GM10248 (cell line): ENCODE data around the gene DEFB116.
"Not testable (repeated sequence)": the region's sequence is repeated elsewhere in the genome, so short reads cannot be mapped to it uniquely, and the experiment has no call there.

Experiments
- CTCF ChIA-PET: fragments of 300-600 bp; sonication (Branson Sonifier 250); formaldehyde crosslinking; extraction: SDS; loops from one replicate; lab custom pipeline; 2021; ENCODE audit warnings: antibody characterized with exemption; lab: Yijun Ruan, JAX
- POLR2A ChIA-PET: fragments of 350-650 bp; sonication (Branson Sonifier 250); formaldehyde crosslinking; extraction: SDS; loops from one replicate; lab custom pipeline; 2020; ENCODE audit warnings: antibody characterized with exemption; lab: Yijun Ruan, JAX
- DNase-seq: peaks from one replicate; pipeline ENCODE4 v3.0.0; 2012; ENCODE audit errors: extremely low spot score
- TF ChIP-seq, protein P1 (sequence below): IDR thresholded peaks from 2 replicates; pipeline ENCODE4 v1.5.1; 2012; ENCODE audit warnings: mild to moderate bottlenecking, low read depth; ENCODE audit errors: extremely low read depth, missing control alignments, control extremely low read depth

Gene DEFB116, protein sequence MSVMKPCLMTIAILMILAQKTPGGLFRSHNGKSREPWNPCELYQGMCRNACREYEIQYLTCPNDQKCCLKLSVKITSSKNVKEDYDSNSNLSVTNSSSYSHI

DNA sequence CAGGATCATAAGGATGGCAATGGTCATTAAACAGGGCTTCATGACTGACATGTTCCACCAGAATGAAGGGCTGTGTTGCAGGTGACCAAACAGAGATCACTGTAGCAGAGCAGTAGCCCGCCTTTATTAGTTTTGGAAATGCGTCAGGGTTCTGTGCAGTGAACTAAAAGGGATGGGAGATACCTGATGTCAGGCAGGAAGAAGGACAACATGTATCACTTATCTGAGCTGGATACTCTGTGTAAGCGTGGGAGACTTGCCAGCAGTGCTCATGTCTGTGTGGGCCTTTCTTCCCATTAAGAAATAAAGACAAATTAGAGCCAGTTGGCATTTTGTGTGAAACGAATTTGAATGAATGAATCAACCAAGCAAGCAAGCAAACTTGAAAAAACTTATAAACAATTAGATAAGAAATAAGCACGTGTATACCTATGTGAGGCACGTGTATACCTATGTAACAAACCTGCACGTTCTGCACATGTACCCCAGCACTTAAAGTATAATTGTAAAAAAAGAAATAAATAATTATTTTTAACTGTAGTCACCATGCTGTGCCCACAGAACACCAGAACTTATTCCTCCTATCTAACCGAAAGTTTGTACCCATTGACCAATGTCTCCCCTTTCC is at the start of gene DEFB116:
Gene DEFB116, minus strand, starts transcription at position 51 of the 628 bp plus-strand sequence. Its CDS starts 0 bp downstream, at position 51.
- ChIA-PET POLR2A (no interaction called here), CTCF (no interaction called here)
- TF ChIP-seq, protein P1, sequence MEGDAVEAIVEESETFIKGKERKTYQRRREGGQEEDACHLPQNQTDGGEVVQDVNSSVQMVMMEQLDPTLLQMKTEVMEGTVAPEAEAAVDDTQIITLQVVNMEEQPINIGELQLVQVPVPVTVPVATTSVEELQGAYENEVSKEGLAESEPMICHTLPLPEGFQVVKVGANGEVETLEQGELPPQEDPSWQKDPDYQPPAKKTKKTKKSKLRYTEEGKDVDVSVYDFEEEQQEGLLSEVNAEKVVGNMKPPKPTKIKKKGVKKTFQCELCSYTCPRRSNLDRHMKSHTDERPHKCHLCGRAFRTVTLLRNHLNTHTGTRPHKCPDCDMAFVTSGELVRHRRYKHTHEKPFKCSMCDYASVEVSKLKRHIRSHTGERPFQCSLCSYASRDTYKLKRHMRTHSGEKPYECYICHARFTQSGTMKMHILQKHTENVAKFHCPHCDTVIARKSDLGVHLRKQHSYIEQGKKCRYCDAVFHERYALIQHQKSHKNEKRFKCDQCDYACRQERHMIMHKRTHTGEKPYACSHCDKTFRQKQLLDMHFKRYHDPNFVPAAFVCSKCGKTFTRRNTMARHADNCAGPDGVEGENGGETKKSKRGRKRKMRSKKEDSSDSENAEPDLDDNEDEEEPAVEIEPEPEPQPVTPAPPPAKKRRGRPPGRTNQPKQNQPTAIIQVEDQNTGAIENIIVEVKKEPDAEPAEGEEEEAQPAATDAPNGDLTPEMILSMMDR: no peak
- DNase-seq: no peak

DNA sequence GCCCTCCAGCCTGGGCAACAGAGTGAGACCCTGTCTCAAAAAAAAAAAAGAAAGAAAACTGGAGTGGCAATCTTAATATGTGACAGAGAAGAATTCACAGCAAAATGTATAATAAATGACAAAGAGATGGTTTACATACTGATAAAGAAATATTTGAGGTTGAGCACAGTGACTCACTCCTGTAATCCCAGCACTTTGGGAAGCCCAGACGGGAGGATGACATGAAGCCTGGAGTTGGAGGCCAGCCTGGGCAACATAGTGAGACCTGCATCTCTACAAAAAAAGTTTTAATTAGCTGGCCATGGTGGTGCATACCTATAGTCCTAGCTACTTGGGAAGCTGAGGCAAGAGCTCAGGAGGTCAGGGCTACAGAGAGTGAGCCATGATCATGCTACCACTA is 47.6 kb upstream of the DEFB116 start:
- TF ChIP-seq, protein P1: no peak
- ChIA-PET POLR2A (no interaction called here), CTCF (no interaction called here)
- no peak for DNase-seq

DNA sequence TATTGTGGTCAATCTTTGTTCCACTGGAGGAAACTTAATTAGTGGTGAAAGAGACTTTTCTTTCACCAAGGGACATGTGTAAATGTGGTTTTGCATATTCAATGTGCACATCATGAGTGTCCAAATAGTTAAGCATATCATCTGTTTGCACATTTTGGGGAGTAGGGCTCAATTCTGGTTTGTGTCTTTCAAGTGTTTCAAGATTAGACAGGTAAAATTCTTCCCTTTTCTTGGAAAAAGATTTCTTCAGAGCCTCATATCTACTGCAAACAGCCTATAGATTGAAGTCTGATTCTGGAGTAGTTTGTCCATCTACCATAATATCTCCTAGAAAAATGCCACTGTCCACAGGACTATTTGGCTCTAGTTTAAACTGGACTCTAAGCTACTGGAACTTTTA is 33.1 kb upstream of the DEFB116 start:
- CTCF ChIA-PET: interaction anchor here (1.4 kb wide), 1 partner anchor 19 kb away, joined by 3 read pairs; no protein-coding TSS in a partner anchor
- POLR2A ChIA-PET: no interaction called here
- TF ChIP-seq, protein P1: no peak
- no peak for DNase-seq

DNA sequence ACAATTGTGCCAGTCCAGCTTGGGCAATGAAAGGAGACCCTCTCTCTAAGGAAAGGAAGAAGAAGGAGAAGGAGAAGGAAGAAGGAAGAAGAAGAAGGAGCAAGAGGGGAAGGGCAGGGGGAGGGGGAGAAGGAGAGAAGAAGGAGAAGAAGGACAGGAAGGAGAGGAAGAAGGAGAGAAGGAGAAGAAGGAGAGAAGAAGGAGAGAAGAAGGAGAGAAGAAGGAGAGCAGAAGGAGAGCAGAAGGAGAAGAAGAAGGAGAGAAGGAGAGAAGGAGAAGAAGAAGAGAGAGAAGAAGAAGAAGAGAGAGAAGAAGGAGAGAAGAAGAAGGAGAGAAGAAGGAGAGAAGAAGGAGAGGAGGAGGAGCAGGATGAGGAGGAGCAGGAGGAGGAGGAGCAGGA is 22.5 kb upstream of the DEFB116 start:
- ChIA-PET CTCF (no interaction called here), POLR2A (no interaction called here)
- no peak for DNase-seq
- TF ChIP-seq, protein P1: no peak

DNA sequence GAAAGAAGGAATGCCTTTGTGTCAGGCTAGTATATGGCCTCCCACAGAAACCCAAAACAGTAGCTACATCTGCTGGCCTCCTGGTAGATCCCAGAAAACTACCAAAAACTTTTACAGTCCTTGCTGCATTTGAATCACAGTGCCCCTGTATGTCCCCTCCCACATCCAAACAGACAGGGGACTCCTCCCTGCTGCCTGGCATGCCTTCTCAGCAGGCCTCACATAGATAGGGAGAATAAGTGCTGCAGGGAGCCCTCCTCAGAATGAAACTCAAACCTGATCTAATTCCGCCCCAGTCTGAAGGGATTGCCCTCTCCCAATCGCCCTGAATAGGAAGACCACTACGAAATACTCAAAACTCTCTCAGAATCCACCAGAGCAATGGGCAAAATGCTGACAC is 14.1 kb upstream of the DEFB116 start:
- CTCF ChIA-PET: interaction anchor here (1.6 kb wide), 1 partner anchor 26 kb away, joined by 3 read pairs; no protein-coding TSS in a partner anchor

DNA sequence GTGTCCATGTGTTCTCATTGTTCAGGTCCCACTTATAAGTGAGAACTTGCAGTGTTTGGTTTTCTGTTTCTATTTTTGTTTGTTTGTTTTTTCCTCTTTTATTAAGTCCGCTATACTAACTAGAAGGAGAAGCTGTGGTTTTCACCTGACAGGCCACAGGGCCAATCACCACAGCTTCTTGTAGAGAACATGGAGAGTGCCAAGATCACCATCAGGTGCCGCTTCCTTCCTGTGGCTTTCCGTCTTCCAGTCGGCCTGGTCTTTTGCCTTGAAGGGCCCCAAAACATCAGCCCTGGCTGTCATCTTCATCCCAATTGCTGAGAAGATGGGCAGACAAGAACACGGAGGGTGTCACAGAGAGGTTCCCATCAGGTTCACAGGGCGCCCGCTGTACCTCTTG is 23.4 kb downstream of the DEFB116 start:
- DNase-seq, POLR2A ChIA-PET, CTCF ChIA-PET: not testable (repeated sequence)

More for the DNA sequence above, 14.1 kb upstream of the DEFB116 start:
- POLR2A ChIA-PET: no interaction called here
- DNase-seq: no peak
- TF ChIP-seq, protein P1: no peak

DNA sequence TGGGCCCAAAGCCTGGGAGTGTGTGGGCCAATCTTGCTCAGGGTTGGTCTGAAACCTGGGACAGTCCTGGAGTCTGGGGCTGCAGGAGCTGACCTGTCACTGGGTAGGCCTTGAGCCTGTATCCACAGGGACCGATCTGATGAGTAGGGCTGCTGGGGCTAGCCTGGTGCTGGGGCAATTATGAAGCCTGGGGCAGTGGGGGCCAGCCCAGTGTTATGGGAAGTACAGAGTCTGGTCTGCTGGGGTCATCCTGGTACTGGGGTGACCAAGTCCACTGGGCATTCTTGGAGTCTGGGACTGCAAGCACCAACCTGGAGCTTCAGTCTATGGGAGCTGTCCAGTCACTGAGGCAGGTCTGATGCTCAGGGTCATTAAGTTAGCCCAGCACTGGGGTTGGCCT is 30.2 kb downstream of the DEFB116 start:
- TF ChIP-seq, protein P1: no peak
- ChIA-PET CTCF (no interaction called here), POLR2A (no interaction called here)
- no peak for DNase-seq
